RKO (cell line): Measurements from ENCODE around the gene PLA2G4E.

Experiments
- DNase-seq: peaks from one replicate; pipeline ENCODE4 v3.0.0-alpha.2; 2016; ENCODE audit warnings: low spot score

PLA2G4E gene

GRCh38 chr15:42021593-42021992, 751 bp upstream of the PLA2G4E start:
- DNase-seq = no peak

- no peak for DNase-seq
These were observed 2.3 kb downstream of the PLA2G4E start for GRCh38 chr15:42018306-42019224.

- no peak for DNase-seq
These were observed 3.9 kb downstream of the PLA2G4E start for GRCh38 chr15:42016971-42017370.

GRCh38 chr15:42014406-42014805, 6.4 kb downstream of the PLA2G4E start:
- DNase-seq = no peak

- DNase-seq = no peak
These were observed 7.8 kb downstream of the PLA2G4E start for GRCh38 chr15:42012928-42013482.

GRCh38 chr15:42012241-42012640, 8.6 kb downstream of the PLA2G4E start:
- DNase-seq = no peak

- DNase-seq = no peak
These were observed 9.8 kb downstream of the PLA2G4E start for GRCh38 chr15:42011074-42011473.

GRCh38 chr15:42010434-42010833, 10.4 kb downstream of the PLA2G4E start:
- peak; percentile 24 for DNase-seq

- DNase-seq = no peak
These were observed 11.4 kb downstream of the PLA2G4E start for GRCh38 chr15:42009474-42009873.

GRCh38 chr15:42009022-42009421, 11.8 kb downstream of the PLA2G4E start:
- no peak for DNase-seq

GRCh38 chr15:42007386-42007785, 13.5 kb downstream of the PLA2G4E start:
- no peak for DNase-seq

GRCh38 chr15:42002333-42002732, 18.5 kb downstream of the PLA2G4E start:
- no peak for DNase-seq

- DNase-seq = no peak
These were observed 19.6 kb downstream of the PLA2G4E start for GRCh38 chr15:42001236-42001635.

GRCh38 chr15:41999290-42000285, 21.3 kb downstream of the PLA2G4E start:
- no peak for DNase-seq

- DNase-seq = no peak
These were observed 23.0 kb downstream of the PLA2G4E start for GRCh38 chr15:41997845-41998244.

- no peak for DNase-seq
These were observed 23.8 kb downstream of the PLA2G4E start for GRCh38 chr15:41996921-41997592.

GRCh38 chr15:41996376-41996775, 24.5 kb downstream of the PLA2G4E start:
- no peak for DNase-seq

GRCh38 chr15:41995476-41995855, 25.4 kb downstream of the PLA2G4E start:
- no peak for DNase-seq

- no peak for DNase-seq
These were observed 25.9 kb downstream of the PLA2G4E start for GRCh38 chr15:41994772-41995475.

GRCh38 chr15:41994171-41994650, 26.6 kb downstream of the PLA2G4E start:
- DNase-seq = no peak
